K562 (cell line): ENCODE results near the gene SPIN1. TPM values are rescaled to one million over a fixed set of nuclear protein-coding genes. Genes with fewer than 3 reads are reported as not detected.

ENCODE experiments used
- ATAC-seq: fragments of 200-7000 bp; cut with Tn5 transposase; 3 replicates; pipeline ENCODE4 v1.9.1; 2020; ENCODE audit warnings: moderate library complexity
- Bru-seq: library from RNA; stranded (reverse); fragments of 400-500 nt; gene quantifications from one replicate; lab custom pipeline; 2021; lab: Mats Ljungman, UMichigan
- BruChase-seq, 2 experiments: library from RNA; stranded (reverse); fragments of 400-500 nt; gene quantifications; one replicate each; lab custom pipeline; 2021; lab: Mats Ljungman, UMichigan
- BruUV-seq: library from RNA; stranded (reverse); fragments of 400-500 nt; replicated peaks from 2 replicates; lab custom pipeline; 2021; lab: Mats Ljungman, UMichigan
- CTCF ChIA-PET: fragments of 300-600 bp; formaldehyde crosslinking; extraction: SDS; loops from one replicate; lab custom pipeline; 2021; ENCODE audit warnings: low intra/inter-chr PET ratio; lab: Yijun Ruan, JAX
- POLR2A ChIA-PET: fragments of 300-600, 350-650 bp; sonication (Branson Sonifier 250); formaldehyde crosslinking; extraction: SDS; loops from one replicate; lab custom pipeline; 2021; ENCODE audit warnings: antibody characterized with exemption, inconsistent platforms; lab: Yijun Ruan, JAX
- DNase-seq, 4 experiments: peaks; one replicate each; pipeline versions ENCODE4 v3.0.0 to v3.0.0-alpha.2; 2011 to 2018; ENCODE audit warnings: low spot score in 3 of 4, mixed read lengths in 3 of 4; ENCODE audit errors: extremely low read depth in 1 of 4
- FAIRE-seq: peaks from 2 replicates; lab custom pipeline; 2011; peaks lifted over from hg19 to GRCh38; lab: Jason Lieb, UNC
- H2AFZ ChIP-seq: 2 replicates; pipeline ENCODE4 v1.6.0; 2011; ENCODE audit warnings: low read depth, low read length, control low read depth, inconsistent platforms
- H3K27ac ChIP-seq: fragments of 200-600 bp; 3 replicates; pipeline ENCODE4 v1.8.0; 2011; ENCODE audit warnings: low read depth, mild to moderate bottlenecking, control low read depth, inconsistent platforms, low read length, moderate library complexity, mixed read lengths; ENCODE audit errors: extremely low read depth
- H3K27me3 ChIP-seq, 2 experiments: fragments of 300-600 bp in 1 of 2; 2 replicates in 1 of 2; 3 replicates in 1 of 2; pipeline versions ENCODE4 v1.6.0 to v1.8.0; 2011; ENCODE audit warnings: inconsistent platforms in 2 of 2, low read length in 2 of 2, mild to moderate bottlenecking in 1 of 2, mixed read lengths in 1 of 2, moderate library complexity in 1 of 2; ENCODE audit not compliant: control insufficient read depth in 2 of 2, insufficient read depth in 2 of 2
- H3K36me3 ChIP-seq: fragments of 300-600 bp; 3 replicates; pipeline ENCODE4 v1.8.0; 2011; ENCODE audit warnings: mild to moderate bottlenecking, low read length, inconsistent platforms; ENCODE audit not compliant: control insufficient read depth, insufficient read depth
- H3K4me1 ChIP-seq, 2 experiments: fragments of 200-600 bp in 1 of 2; replicated peaks in 1 of 2; 2 replicates in 1 of 2; 3 replicates in 1 of 2; pipeline versions ENCODE4 v1.5.1 to v1.8.0; 2011; ENCODE audit warnings: inconsistent platforms in 2 of 2, low read length in 2 of 2, mild to moderate bottlenecking in 1 of 2, mixed read lengths in 1 of 2, moderate library complexity in 1 of 2; ENCODE audit not compliant: control insufficient read depth in 2 of 2, insufficient read depth in 2 of 2
- H3K4me2 ChIP-seq: 2 replicates; pipeline ENCODE4 v1.6.1; 2011; ENCODE audit warnings: low read length, control low read depth, inconsistent platforms, mixed read lengths; ENCODE audit not compliant: insufficient read depth
- H3K4me3 ChIP-seq: fragments of 200-600 bp; sonication (generic), shearing (Covaris generic); 2 replicates; pipeline ENCODE4 v1.5.1; 2016; ENCODE audit warnings: control low read depth, inconsistent platforms
- H3K79me2 ChIP-seq: fragments of 200-600 bp; 3 replicates; pipeline ENCODE4 v1.8.0; 2011; ENCODE audit warnings: low read length, inconsistent platforms; ENCODE audit not compliant: control insufficient read depth, insufficient read depth
- H3K9ac ChIP-seq, 2 experiments: 2 replicates each; pipeline versions ENCODE4 v1.6.0 to v1.6.1; 2011; ENCODE audit warnings: low read depth in 2 of 2, low read length in 2 of 2, control low read depth in 1 of 2, inconsistent platforms in 1 of 2, mild to moderate bottlenecking in 1 of 2, mixed read lengths in 1 of 2; ENCODE audit not compliant: insufficient read depth in 1 of 2
- H3K9me1 ChIP-seq: one replicate; pipeline ENCODE4 v1.6.0; 2011; ENCODE audit warnings: inconsistent platforms, mild to moderate bottlenecking, low read length, moderate library complexity; ENCODE audit not compliant: control insufficient read depth, insufficient read depth
- H3K9me3 ChIP-seq: replicated peaks from 2 replicates; pipeline ENCODE4 v1.5.1; 2011; ENCODE audit warnings: low read depth, low read length, inconsistent platforms; ENCODE audit not compliant: control insufficient read depth, insufficient read depth
- H4K20me1 ChIP-seq: replicated peaks from 2 replicates; pipeline ENCODE4 v1.6.1; 2011; ENCODE audit warnings: low read length, inconsistent platforms, mixed read lengths; ENCODE audit not compliant: control insufficient read depth, insufficient read depth
- DEAF1 ChIP-seq: fragments of 450-650 bp; formaldehyde crosslinking; IDR thresholded peaks from 2 replicates; pipeline ENCODE4 v1.4.0; 2020; ENCODE audit warnings: mild to moderate bottlenecking, moderate library complexity
- GATAD2A ChIP-seq: fragments of 450-650 bp; IDR thresholded peaks from 2 replicates; pipeline ENCODE4 v1.6.1; 2017
- GATAD2B ChIP-seq: fragments of 450-650 bp; IDR thresholded peaks from 2 replicates; pipeline ENCODE4 v1.6.1; 2017; ENCODE audit warnings: mild to moderate bottlenecking, borderline replicate concordance
- HCFC1 ChIP-seq: IDR thresholded peaks from 2 replicates; pipeline ENCODE4 v1.6.1; 2012; ENCODE audit warnings: low read depth, low read length, improper control_type of control experiment
- MEF2A ChIP-seq: IDR thresholded peaks from 2 replicates; pipeline ENCODE4 v1.6.1; 2011; ENCODE audit warnings: low read depth, mild to moderate bottlenecking, low read length, moderate library complexity; ENCODE audit not compliant: control insufficient read depth
- PHF8 ChIP-seq: fragments of 200-600 bp; sonication (generic); IDR thresholded peaks from 2 replicates; pipeline ENCODE4 v1.6.1; 2012; ENCODE audit warnings: mixed run types, mild to moderate bottlenecking, inconsistent platforms, low read length, moderate library complexity, borderline replicate concordance
- RBBP5 ChIP-seq: fragments of 200-600 bp; sonication (generic); IDR thresholded peaks from 2 replicates; pipeline ENCODE4 v1.6.1; 2012; ENCODE audit warnings: borderline replicate concordance, mild to moderate bottlenecking, low read length, control low read depth, inconsistent platforms; ENCODE audit not compliant: insufficient read depth, poor library complexity, severe bottlenecking
- SP1 ChIP-seq: sonication (generic); formaldehyde crosslinking; IDR thresholded peaks from 2 replicates; pipeline ENCODE4 v1.8.1; 2022; ENCODE audit warnings: mild to moderate bottlenecking, missing genetic modification reagents
- TSHZ1 ChIP-seq: fragments of 250-450 bp; sonication (Bioruptor Pico); IDR thresholded peaks from 2 replicates; pipeline ENCODE4 v1.4.0; 2020; ENCODE audit warnings: mild to moderate bottlenecking, moderate library complexity
- YBX1 ChIP-seq: fragments of 450-650 bp; IDR thresholded peaks from 2 replicates; pipeline ENCODE4 v1.7.1; 2016; ENCODE audit warnings: mild to moderate bottlenecking
- ZNF644 ChIP-seq: fragments of 200-800 bp; sonication (Bioruptor generic); IDR thresholded peaks from 2 replicates; pipeline ENCODE4 v1.6.1; 2016; ENCODE audit warnings: low read depth, missing genetic modification characterization, missing compliant biosample characterization
- WGBS: fragments of 100-300 bp; shearing (Covaris generic); methylation state at CpG from one replicate; pipeline ENCODE4 v1.1.6; 2016; ENCODE audit warnings: low coverage, mixed read lengths; ENCODE audit not compliant: insufficient coverage; ENCODE audit errors: missing lambda C conversion rate; 5-methylcytosine and 5-hydroxymethylcytosine counted together
- in situ Hi-C: fragments of 300-500 bp; cut with MboI; formaldehyde crosslinking; loops from 4 replicates; pipeline ENCODE4 v1.15.0; 2018; ENCODE audit warnings: inconsistent platforms, mixed read lengths
- intact Hi-C: fragments of 100-400 bp; cut with micrococcal nuclease; formaldehyde crosslinking; loops from 2 replicates; pipeline ENCODE4 v1.14.2; 2022
- long read RNA-seq, 3 experiments: library from polyadenylated mRNA in 2 of 3; library from RNA in 1 of 3; unstranded in 2 of 3; stranded (forward) in 1 of 3; transcript quantifications; one replicate each; pipeline ENCODE4 v2.0.0, GENCODE V29; 2019 to 2022
- polyA minus RNA-seq, 3 experiments: library from RNA; depleted of rRNA, polyadenylated mRNA; stranded (reverse); fragments of >200 nt; gene quantifications; 2 replicates each; pipeline ENCODE4 v1.2.3, GENCODE V29; 2011
- polyA plus RNA-seq, 8 experiments: library from polyadenylated mRNA; depleted of rRNA in 4 of 8; stranded (reverse) in 5 of 8; unstranded in 3 of 8; fragments of >200 nt; fragmentation: Nextera tagmentation in 2 of 8; fragmentation: Illumina TruSeq in 1 of 8; extraction: Ambion mirVana in 2 of 8; extraction: Trizol in 1 of 8; gene quantifications; 2 replicates each; pipeline versions ENCODE4 v1.2.1 to v1.2.3, GENCODE V29; 2011 to 2014; ENCODE audit warnings: inconsistent platforms in 1 of 8, missing spikeins in 1 of 8
- total RNA-seq, 7 experiments: library from RNA; depleted of rRNA in 6 of 7; stranded (reverse); fragments of >200 nt in 6 of 7; fragmentation: Illumina TruSeq in 2 of 7; extraction: Trizol in 2 of 7; gene quantifications; 2 replicates each; pipeline versions ENCODE4 v1.2.1 to v1.2.3, GENCODE V29; 2011 to 2021; ENCODE audit warnings: low replicate concordance in 1 of 7

SPIN1 gene
- 9.9 and 28.0 TPM in 2 replicates for total RNA-seq (2011; cell fraction: chromatin; rRNA removed; ENCODE audit: low replicate concordance)
- 5.8 and 7.4 TPM in 2 replicates for total RNA-seq (2011; cell fraction: nucleolus; rRNA removed)
- total RNA-seq (2011; cell fraction: nucleoplasm; rRNA removed): 15.0 and 18.2 TPM in 2 replicates
- total RNA-seq (2014; rRNA removed): 10.2 and 15.1 TPM in 2 replicates
- 19.1 and 22.7 TPM in 2 replicates for total RNA-seq (2014; rRNA removed; fragmentation: Illumina TruSeq; extraction: Trizol)
- total RNA-seq (2015; rRNA removed; fragmentation: Illumina TruSeq; extraction: Trizol): 15.5 and 15.6 TPM in 2 replicates
- 18.9 and 20.5 TPM in 2 replicates for total RNA-seq (2021)
- 22.9 and 25.7 TPM in 2 replicates for polyA plus RNA-seq (2011; rRNA removed)
- polyA plus RNA-seq (2011; cell fraction: cytosol; rRNA removed): 7.5 and 19.2 TPM in 2 replicates
- polyA plus RNA-seq (2011; cell fraction: nucleus; rRNA removed): 11.9 and 19.8 TPM in 2 replicates
- polyA plus RNA-seq (2012): 13.9 and 14.5 TPM in 2 replicates
- 22.3 and 25.1 TPM in 2 replicates for polyA plus RNA-seq (2014; fragmentation: Illumina TruSeq; extraction: Trizol)
- 1 to 10 TPM; 7.4 to 7.7 TPM for polyA plus RNA-seq (2014; fragmentation: Nextera tagmentation; extraction: Ambion mirVana)
- 14.3 and 17.2 TPM in 2 replicates for polyA plus RNA-seq (2014; rRNA removed)
- polyA minus RNA-seq (2011; rRNA and poly(A)+ RNA removed): 49.7 and 53.6 TPM in 2 replicates
- 17.0 and 20.8 TPM in 2 replicates for polyA minus RNA-seq (2011; cell fraction: cytosol; rRNA and poly(A)+ RNA removed)
- 3.6 and 9.9 TPM in 2 replicates for polyA minus RNA-seq (2011; cell fraction: nucleus; rRNA and poly(A)+ RNA removed)
- Bru-seq, nascent RNA: percentile 64 among the genes with signal in this experiment
- BruChase-seq, experiment 1, labeled RNA remaining after a 2-hour chase: percentile 73 among the genes with signal in this experiment
- BruChase-seq, experiment 2, labeled RNA remaining after a 6-hour chase: percentile 74 among the genes with signal in this experiment
- long read RNA-seq, experiment 1, full-length matches to known transcripts: 47 of 111 reads
- long read RNA-seq, experiment 1, partial matches to known transcripts: 8 of 111 reads
- long read RNA-seq, experiment 1, other reads (novel, unspliced or antisense): 56 of 111 reads
- long read RNA-seq, experiment 2, partial matches to known transcripts: 0 of 16 reads
- long read RNA-seq, experiment 2, other reads (novel, unspliced or antisense): 16 of 16 reads
- long read RNA-seq, experiment 3, partial matches to known transcripts: 0 of 4 reads
- long read RNA-seq, experiment 3, other reads (novel, unspliced or antisense): 4 of 4 reads

GRCh38 chr9:88388203-88388885, at the start of gene SPIN1:
Gene SPIN1 (plus strand): TSS chr9:88388444. CDS start chr9:88426540, 38,096 bp downstream.
- no peak for FAIRE-seq
- Histone ChIP-seq H4K20me1 (no peaks in the 10 kb centered on the region), H3K9me3 (no peaks in the 10 kb centered on the region), H2AFZ (peak within 1 kb of the TSS; percentile 88), H3K27ac (peak within 1 kb of the TSS; percentile 80), H3K36me3 (no peaks in the 10 kb centered on the region), H3K4me1 (peaks cover 3 to 7% of the 10 kb centered on the region in 2 experiments; a peak in 4 of 5 replicates), H3K4me3 (peak within 1 kb of the TSS; percentile 59), H3K79me2 (peaks cover 42% of the 10 kb centered on the region), H3K4me2 (peak within 1 kb of the TSS; percentile 91), H3K9me1 (no peaks in the 10 kb centered on the region), H3K27me3 (no peaks in the 10 kb centered on the region), H3K9ac (peak within 1 kb of the TSS; percentile 69 to 93)
- ATAC-seq: peak; percentile 93
- no TSS peak for BruUV-seq
- intact Hi-C loops: loop anchor here (10.0 kb wide), 1 partner anchor 214 kb away; no protein-coding TSS in a partner anchor
- in situ Hi-C loops: no loop called here
- ChIA-PET CTCF (interaction anchor here (0.6 to 0.7 kb wide), 4 partner anchors 218 to 898 kb away, joined by 3 to 4 read pairs (median 3); no protein-coding TSS in a partner anchor), POLR2A (no interaction called here)
- WGBS: 4% methylated on average over 9 of the region's 106 CpGs
- DNase-seq: peak; percentile 77 to 91 (median 90)
- TF ChIP-seq PHF8 (peak; percentile 75; the same call in 1 of the 2 replicates), SP1 (CRISPR knock-in tag) (no peak), DEAF1 (CRISPR knock-in tag) (no peak), YBX1 (no peak), MEF2A (no peak), HCFC1 (no peak; the same call in 1 of the 2 replicates), RBBP5 (peak; percentile 22), ZNF644 (tag) (no peak), GATAD2B (0 out of 2 replicates have a peak, but pooled peaks have one; percentile 68), GATAD2A (no peak), TSHZ1 (CRISPR knock-in tag) (no peak)
